NCI-H1436 (cell line): ENCODE measurements around the gene MAF.

ENCODE experiments used
- DNase-seq: peaks from one replicate; lab custom pipeline; 2025; lab: John Stamatoyannopoulos, UW

Gene MAF

DNA sequence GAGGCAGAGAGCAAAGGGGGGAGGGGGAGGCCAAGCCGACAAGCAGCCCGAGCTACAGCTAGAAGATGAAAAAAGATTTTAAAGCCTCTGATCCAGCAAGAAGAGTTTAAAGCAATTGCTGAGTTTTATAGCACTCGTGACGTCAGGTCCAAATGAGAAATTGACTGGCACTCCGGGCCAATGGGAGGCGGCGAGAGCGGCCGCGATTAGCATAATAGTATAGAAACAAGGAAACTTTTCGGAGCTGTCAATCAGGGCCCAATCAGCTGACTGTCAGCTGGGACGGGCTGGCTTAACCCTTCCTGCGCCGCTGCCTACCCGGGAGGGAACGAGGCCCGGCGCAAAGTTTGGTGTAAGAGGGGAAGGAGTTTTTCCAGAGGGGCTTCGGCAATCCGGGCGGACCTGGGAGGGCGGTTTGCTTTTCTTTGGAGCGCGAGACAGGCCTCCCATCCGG is at the start of gene MAF:
Gene MAF (minus strand): TSS at position 100 of the 454 bp plus-strand sequence. CDS start 835 bp downstream, outside the sequence.
- peak; percentile 74 for DNase-seq

- no peak for DNase-seq
These were observed 48.3 kb upstream of the MAF start for GRCh38 chr16:79648826-79649225.

DNA sequence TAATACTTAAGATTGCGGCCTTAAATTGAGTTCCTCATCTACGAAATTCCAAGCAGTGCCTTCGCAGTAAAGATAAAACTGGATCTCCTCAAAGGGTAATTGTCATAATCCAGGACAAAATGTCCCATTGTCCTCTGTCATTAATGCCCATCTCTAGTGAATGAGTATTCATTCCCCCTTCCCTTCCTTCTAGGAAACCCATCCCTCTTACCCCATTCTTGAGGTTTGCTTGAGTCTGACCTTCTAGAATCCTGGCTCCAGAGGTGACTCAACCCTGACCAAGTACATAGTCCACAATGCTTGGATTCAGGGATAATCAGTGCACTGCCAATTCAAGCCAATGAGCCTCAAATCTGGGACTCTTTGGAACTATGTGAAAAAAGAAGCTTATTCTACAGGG is 47.0 kb upstream of the MAF start:
- DNase-seq: no peak

GRCh38 chr16:79645701-79646100 is 45.2 kb upstream of the MAF start:
- no peak for DNase-seq

DNA sequence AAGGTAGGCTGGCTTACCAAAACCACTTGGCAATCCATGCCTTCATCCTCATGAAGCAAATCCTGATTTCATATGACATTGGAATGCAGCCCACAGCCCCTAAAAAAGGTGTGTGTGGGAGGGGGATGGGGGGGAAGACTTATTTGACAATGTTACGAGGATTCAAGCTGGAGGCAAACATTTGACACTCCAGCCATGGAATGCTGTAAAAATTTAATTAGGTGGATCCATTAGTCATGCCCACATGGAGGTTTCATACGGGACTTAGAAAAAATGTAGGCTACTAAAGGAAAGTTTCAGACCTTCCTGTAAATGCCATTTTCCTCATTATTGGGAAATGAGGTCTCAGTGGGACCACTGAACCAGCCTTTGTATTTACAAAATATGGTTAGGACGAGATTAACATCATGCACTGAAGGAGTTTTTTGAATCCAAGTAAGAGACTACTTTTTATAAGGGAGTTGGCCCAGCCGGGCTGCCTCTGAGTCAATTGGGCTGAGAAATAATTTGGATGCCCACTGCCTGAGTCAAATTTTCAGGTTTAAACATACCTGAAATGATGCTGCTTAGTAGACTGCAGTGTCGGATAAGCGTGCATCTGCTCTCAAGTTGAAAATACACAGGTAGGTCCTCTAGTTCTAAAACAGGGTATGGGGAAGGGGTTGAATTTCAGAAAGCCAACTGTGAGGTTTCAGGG is 44.6 kb upstream of the MAF start:
- DNase-seq: no peak

DNA sequence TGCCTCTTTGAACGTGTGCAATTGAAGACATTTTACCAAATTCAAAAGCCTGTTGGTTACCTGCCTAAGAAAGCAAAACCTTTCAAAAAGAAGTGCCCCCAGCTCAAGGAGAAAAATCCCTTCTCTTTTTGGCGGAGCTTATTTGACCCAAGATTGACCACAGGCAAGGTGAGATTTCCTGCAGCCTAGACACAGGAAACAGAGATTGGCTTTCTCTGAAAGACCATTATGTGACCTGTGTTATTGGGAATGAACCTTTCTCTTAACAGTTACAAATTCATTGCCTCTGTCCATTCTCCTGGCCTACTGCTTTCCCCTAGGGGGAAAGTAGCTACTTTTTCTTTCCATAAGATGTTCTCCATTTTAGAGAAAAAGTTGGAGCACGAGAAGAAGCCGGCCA is 42.1 kb upstream of the MAF start:
- no peak for DNase-seq

- DNase-seq: peak; percentile 24
These were observed 40.2 kb upstream of the MAF start for GRCh38 chr16:79640513-79641360.

DNA sequence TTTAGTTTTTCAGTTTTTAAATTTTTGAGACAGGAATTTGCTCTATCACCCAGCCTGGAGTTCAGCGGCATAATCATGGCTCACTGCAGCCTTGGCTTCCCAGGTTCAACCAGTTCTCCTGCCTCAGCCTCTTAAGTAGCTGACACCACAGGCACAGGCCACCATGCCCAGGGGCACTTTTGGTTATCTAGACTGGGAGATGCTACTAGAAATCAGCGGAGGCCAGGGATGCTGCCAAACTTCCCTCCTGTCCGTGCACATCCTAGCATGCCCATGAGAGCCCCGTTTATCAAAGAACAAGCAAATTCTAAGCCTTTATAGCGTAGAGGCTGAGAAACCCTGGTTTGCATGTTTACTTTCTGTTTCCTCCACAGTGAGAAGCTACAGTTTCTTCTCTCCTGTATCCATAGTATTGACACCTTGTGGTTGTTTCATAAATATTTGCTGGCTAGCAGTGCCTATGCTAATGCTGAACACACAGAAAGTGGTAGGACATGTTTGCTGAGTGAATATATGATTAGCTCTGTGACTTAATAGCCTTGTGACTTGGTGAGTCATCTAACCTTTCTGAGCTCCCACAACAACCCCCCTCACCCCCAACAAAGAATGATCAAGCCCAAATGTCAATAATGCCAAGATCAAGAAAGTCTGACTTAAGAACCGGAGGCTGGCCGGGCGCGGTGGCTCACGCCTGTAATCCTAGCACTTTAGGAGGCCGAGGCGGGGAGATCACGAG is 39.2 kb upstream of the MAF start:
- DNase-seq: no peak

DNA sequence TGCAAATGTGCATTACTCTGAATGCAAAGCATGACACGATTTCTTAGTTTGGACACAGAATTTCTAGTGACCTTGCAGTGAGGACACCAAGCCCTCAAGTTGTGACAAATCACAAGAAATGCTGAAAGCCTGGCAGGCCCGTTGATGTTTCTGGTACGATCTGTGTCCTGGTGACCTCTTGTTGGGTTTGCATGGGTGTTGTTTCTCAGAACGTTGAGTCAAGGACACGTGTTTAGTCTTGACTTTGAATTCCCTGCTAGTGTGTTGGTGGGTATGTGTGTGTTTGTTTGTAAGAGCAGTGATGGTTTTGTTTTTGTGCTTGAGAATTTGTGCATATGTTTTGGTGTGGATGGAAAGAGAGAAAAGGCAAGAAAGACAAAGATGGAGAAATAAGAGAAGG is 37.8 kb upstream of the MAF start:
- no peak for DNase-seq

DNA sequence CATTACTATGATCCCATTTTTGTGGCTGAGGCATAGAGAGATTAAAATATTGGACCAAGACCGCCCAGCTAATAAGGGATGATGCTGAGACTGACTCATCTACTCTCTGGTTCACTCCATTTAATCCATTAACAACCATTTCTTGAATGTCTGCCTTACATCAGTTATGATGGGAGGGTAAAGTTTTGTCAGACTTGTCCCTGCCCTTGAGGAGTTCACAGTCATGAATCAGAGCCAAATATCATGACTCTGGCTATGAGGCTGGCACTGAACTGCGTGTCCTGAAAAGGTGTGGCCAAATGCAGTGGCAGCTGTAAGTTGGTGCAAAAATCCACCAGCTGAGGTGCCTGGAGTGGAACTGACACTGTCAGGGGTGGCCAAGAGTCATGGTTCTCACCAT is 35.0 kb upstream of the MAF start:
- no peak for DNase-seq

DNA sequence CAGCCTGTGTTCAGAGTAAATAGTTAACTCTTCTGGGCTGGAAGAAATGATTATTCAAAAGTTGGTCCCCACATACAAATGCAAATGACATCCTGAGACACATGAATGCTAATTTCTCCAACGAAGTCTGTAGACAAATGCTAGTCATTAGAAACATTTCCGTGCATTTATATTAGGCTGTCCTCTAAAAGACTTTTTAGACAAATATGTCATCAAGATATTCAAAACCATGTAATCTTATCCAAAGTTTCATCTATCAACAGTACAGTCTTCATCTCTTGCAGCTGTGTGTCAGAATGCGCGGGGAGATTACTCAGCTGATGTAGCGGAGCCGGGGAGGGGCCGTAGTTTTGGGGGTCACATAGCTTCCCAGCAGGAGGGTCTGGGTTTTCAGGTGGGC is 33.8 kb upstream of the MAF start:
- no peak for DNase-seq

DNA sequence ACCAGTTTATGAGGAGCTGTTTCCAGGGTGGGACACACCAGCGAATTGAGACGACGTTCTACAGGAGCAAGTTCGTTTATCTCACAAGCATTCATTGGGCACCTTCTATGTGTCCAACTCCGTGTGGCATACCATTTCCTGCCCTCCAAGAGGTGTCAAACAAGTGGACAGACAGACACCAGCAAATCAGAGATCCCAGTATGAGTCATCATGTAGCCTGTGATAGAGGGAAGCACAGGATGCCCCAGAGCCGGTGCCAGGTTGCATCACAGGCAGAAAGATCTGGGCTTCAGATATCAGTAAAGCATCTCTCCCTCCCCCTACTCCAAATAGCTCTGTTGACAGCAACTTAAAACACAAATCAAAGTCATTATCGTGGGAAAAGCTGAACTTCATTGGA is 31.8 kb upstream of the MAF start:
- DNase-seq: no peak

- DNase-seq: no peak
These were observed 28.5 kb upstream of the MAF start for GRCh38 chr16:79628988-79629387.

- DNase-seq: no peak
These were observed 28.0 kb upstream of the MAF start for GRCh38 chr16:79628501-79628975.

GRCh38 chr16:79627092-79627491 is 26.6 kb upstream of the MAF start:
- DNase-seq: no peak

GRCh38 chr16:79625738-79626137 is 25.2 kb upstream of the MAF start:
- DNase-seq: no peak

- no peak for DNase-seq
These were observed 23.3 kb upstream of the MAF start for GRCh38 chr16:79623824-79624223.

DNA sequence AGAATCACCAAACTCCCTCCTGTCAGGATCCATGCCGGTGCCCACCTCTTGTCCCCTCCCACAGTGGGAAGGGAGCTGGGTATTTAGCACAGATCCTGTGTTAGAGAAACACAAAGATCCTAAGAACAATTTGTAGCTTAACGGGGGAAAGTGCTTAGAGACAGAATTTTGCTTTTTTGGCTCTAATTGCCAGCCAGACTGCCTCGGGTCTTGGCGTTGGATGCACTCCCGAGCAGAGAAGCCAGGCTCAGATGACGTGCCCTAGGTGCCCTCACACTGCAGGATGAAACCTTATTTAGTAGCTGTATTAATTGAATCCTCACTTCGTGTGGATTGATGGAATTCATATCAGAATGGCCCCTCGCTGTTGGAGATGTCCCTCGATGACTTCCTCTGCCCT is 22.5 kb upstream of the MAF start:
- DNase-seq: no peak

DNA sequence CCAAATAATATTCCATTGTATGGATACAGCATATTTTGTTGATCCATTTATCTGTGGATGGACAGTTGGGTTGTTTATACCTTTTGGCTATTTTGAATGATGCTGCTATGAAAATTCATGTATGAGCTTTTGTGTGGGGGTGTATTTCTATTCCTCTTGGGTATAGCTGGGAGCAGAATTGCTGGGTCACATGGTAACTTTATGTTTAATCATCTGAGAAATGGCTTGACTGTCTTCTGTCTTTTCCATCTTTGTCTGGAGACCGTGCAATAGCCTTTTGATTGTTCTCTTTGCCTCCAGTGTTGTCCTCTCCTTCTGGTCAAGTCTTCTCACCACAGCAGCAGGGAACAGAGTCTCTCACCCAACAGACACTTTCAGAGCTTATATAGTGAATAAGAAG is 20.5 kb upstream of the MAF start:
- DNase-seq: no peak

- DNase-seq: no peak
These were observed 18.1 kb upstream of the MAF start for GRCh38 chr16:79618692-79619050.

DNA sequence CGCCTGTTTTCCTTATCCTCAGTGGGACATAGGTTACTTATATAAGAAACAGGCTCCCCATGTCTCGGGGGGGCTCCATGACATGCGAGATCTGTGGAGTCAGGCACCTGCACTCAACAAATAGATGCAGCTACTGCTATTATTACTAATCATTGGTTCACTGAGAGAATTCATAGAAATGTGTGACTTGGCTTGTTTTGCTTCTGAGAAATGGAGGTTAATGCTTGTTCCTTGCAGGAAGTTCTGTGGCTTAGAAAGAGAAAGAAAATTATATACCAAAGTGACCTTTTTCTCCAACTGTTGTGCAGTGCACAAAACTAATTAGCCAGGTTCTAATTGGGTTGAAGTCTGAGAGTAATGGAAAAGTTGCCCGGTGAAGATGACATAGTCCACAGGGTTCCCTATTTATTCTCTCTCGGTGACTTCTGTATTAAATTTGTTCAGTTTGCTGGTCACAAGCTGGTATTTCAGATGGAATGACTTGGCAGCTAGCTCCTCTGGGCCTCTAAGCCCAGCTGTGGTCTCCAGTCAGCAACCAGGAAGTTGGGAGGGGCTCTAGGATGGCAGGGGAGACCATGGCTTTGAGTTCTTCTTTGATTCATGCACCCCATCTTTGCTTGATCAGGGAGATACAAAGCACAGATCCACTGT is 17.6 kb upstream of the MAF start:
- DNase-seq: no peak

GRCh38 chr16:79613009-79613408 is 12.5 kb upstream of the MAF start:
- DNase-seq: no peak
